Cardiac septum (tissue), 1 donor: Measurements from ENCODE around the gene ERCC6L2. TPM values are rescaled to one million over a fixed set of nuclear protein-coding genes. Genes with fewer than 3 reads are reported as not detected.
A peak's percentile ranks its signal among the peaks of the same experiment; 100 is the strongest.

Source experiments
- DNase-seq: peaks from one replicate; pipeline ENCODE4 v3.0.0-alpha.2; 2020; ENCODE audit warnings: low spot score
- intact Hi-C: fragments of 100-400 bp; cut with DNase I; formaldehyde crosslinking; loops from one replicate; pipeline ENCODE4 v1.14.0; 2022
- long read RNA-seq: library from polyadenylated mRNA; unstranded; transcript quantifications from one replicate; pipeline ENCODE4 v2.0.0, GENCODE V29; 2021
- total RNA-seq: library from RNA; stranded (reverse); fragmentation: NEBNext Ultra II Directional; extraction: Animal tissue kit (Norgen Biotek cat#: 25700); gene quantifications from one replicate; pipeline ENCODE4 v1.2.1, GENCODE V29; 2021
- donor health status: DM: no; HTN: no; CAD: no.

Gene ERCC6L2
- total RNA-seq, result 30.5 TPM
- long read RNA-seq, partial matches to known transcripts, result 6 of 18 reads
- long read RNA-seq, other reads (novel, unspliced or antisense), result 12 of 18 reads

- intact Hi-C loops, result loop anchor here (2.0 kb wide), 1 partner anchor 369 kb away; no protein-coding TSS in a partner anchor
- peak; percentile 96 for DNase-seq
Observed at GRCh38 chr9:95875305-95876137, at the start of gene ERCC6L2. ERCC6L2 (plus strand) TSS chr9:95875691; CDS start chr9:95876039, 348 bp downstream.

GRCh38 chr9:95826183-95826838 lies 49.2 kb upstream of the ERCC6L2 start:
- intact Hi-C loops, result no loop called here
- DNase-seq, result no peak

- intact Hi-C loops, result no loop called here
- DNase-seq, result no peak
Observed at GRCh38 chr9:95830768-95831167, 44.7 kb upstream of the ERCC6L2 start.

GRCh38 chr9:95831810-95832209 lies 43.7 kb upstream of the ERCC6L2 start:
- intact Hi-C loops, result no loop called here
- DNase-seq, result no peak

GRCh38 chr9:95833546-95834178 lies 41.8 kb upstream of the ERCC6L2 start:
- intact Hi-C loops, result no loop called here
- DNase-seq, result no peak

GRCh38 chr9:95834281-95834907 lies 41.1 kb upstream of the ERCC6L2 start:
- no peak for DNase-seq
- intact Hi-C loops, result no loop called here

GRCh38 chr9:95835393-95835792 lies 40.1 kb upstream of the ERCC6L2 start:
- intact Hi-C loops, result no loop called here
- DNase-seq, result no peak

- intact Hi-C loops, result no loop called here
- DNase-seq, result no peak
Observed at GRCh38 chr9:95836072-95836471, 39.4 kb upstream of the ERCC6L2 start.

GRCh38 chr9:95839012-95839411 lies 36.5 kb upstream of the ERCC6L2 start:
- DNase-seq, result no peak
- intact Hi-C loops, result no loop called here

GRCh38 chr9:95840074-95840473 lies 35.4 kb upstream of the ERCC6L2 start:
- DNase-seq, result no peak
- intact Hi-C loops, result no loop called here

GRCh38 chr9:95841377-95841776 lies 34.1 kb upstream of the ERCC6L2 start:
- intact Hi-C loops, result no loop called here
- DNase-seq, result no peak

- intact Hi-C loops, result no loop called here
- no peak for DNase-seq
Observed at GRCh38 chr9:95845751-95846150, 29.7 kb upstream of the ERCC6L2 start.

- DNase-seq, result no peak
- intact Hi-C loops, result no loop called here
Observed at GRCh38 chr9:95848764-95849163, 26.7 kb upstream of the ERCC6L2 start.

GRCh38 chr9:95852059-95853032 lies 23.1 kb upstream of the ERCC6L2 start:
- DNase-seq, result no peak
- intact Hi-C loops, result no loop called here

GRCh38 chr9:95854386-95855020 lies 21.0 kb upstream of the ERCC6L2 start:
- DNase-seq, result no peak
- intact Hi-C loops, result no loop called here

GRCh38 chr9:95855961-95856360 lies 19.5 kb upstream of the ERCC6L2 start:
- intact Hi-C loops, result no loop called here
- DNase-seq, result no peak

- intact Hi-C loops, result no loop called here
- no peak for DNase-seq
Observed at GRCh38 chr9:95857124-95857523, 18.4 kb upstream of the ERCC6L2 start.

GRCh38 chr9:95857896-95858295 lies 17.6 kb upstream of the ERCC6L2 start:
- DNase-seq, result no peak
- intact Hi-C loops, result no loop called here
